Right lobe of liver (tissue), 4 donors: Measurements from ENCODE around the gene MYEF2.

ENCODE experiments used
- POLR2A ChIP-seq: fragments of 450-650 bp; IDR thresholded peaks from one replicate; pipeline ENCODE4 v1.6.1; 2017; ENCODE audit warnings: antibody characterized with exemption, mild to moderate bottlenecking
- TF ChIP-seq, protein P1 (sequence below), 4 donors: fragments of 200-600 bp in 3 of 4; fragments of 450-650 bp in 1 of 4; IDR thresholded peaks; one replicate each; pipeline versions ENCODE4 v1.5.1 to v1.8.0; 2016 to 2022; ENCODE audit warnings: antibody characterized with exemption in 4 of 4, mild to moderate bottlenecking in 2 of 4
- donor health status: DM: no; HTN: no; CAD: no.
- donor health status: DM: no; HTN: no; CAD: no.
- donor health status: DM: no; HTN: yes; CAD: no.

DNA sequence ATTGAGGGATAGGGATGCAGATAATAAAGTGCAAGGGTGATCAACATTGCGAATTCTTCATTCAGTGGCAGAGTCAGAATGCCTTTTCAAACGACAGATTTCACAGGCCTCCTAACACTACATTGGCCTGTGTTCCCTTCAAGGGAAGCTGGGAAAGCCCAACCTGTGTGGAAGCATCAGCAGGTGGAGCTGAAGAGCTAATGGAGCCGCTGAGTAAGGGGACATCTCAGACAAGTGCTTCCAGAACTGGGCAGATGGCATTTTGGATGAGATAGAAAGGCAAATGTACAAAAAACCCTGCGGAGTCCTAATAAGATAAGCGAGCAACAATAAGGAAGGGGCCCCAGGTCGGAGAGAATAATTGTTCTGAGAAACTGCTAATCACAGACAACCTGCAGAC, 65.9 kb downstream of the MYEF2 start:
- TF ChIP-seq, protein P1, sequence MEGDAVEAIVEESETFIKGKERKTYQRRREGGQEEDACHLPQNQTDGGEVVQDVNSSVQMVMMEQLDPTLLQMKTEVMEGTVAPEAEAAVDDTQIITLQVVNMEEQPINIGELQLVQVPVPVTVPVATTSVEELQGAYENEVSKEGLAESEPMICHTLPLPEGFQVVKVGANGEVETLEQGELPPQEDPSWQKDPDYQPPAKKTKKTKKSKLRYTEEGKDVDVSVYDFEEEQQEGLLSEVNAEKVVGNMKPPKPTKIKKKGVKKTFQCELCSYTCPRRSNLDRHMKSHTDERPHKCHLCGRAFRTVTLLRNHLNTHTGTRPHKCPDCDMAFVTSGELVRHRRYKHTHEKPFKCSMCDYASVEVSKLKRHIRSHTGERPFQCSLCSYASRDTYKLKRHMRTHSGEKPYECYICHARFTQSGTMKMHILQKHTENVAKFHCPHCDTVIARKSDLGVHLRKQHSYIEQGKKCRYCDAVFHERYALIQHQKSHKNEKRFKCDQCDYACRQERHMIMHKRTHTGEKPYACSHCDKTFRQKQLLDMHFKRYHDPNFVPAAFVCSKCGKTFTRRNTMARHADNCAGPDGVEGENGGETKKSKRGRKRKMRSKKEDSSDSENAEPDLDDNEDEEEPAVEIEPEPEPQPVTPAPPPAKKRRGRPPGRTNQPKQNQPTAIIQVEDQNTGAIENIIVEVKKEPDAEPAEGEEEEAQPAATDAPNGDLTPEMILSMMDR (IDR thresholded peaks at IDR 0.05) = peak in 2 of 4 donors; percentile 10
- no peak for TF ChIP-seq POLR2A
